HepG2 (cell line): ENCODE results near the gene HAPLN2. TPM values are rescaled to one million over a fixed set of nuclear protein-coding genes. Genes with fewer than 3 reads are reported as not detected.

Experiments
- AGO1 ChIP-seq: fragments of 200-400 bp; formaldehyde crosslinking; IDR thresholded peaks from 2 replicates; pipeline ENCODE4 v1.6.1; 2017; ENCODE audit warnings: mild to moderate bottlenecking, low read depth, low read length, moderate library complexity; ENCODE audit not compliant: poor library complexity, severe bottlenecking
- HNRNPH1 ChIP-seq: fragments of 200-400 bp; formaldehyde crosslinking; optimal IDR thresholded peaks from 2 replicates; pipeline ENCODE3; 2017; ENCODE audit warnings: mild to moderate bottlenecking, low read depth, low read length
- KDM2A ChIP-seq: sonication (generic); formaldehyde crosslinking; IDR thresholded peaks from 2 replicates; pipeline ENCODE4 v1.4.0; 2020; ENCODE audit warnings: low read depth, missing genetic modification reagents, borderline replicate concordance
- RAD21 ChIP-seq: fragments of 450-650 bp; formaldehyde crosslinking; IDR thresholded peaks from 2 replicates; pipeline ENCODE4 v1.5.0; 2020; ENCODE audit warnings: mild to moderate bottlenecking
- SIX4 ChIP-seq: sonication (generic); formaldehyde crosslinking; IDR thresholded peaks from 2 replicates; pipeline ENCODE4 v1.4.0; 2020; ENCODE audit warnings: missing genetic modification reagents
- TARDBP ChIP-seq: sonication (generic); formaldehyde crosslinking; IDR thresholded peaks from 2 replicates; pipeline ENCODE4 v1.8.0; 2022; ENCODE audit warnings: mild to moderate bottlenecking, missing genetic modification reagents
- XRCC5 ChIP-seq: fragments of 200-400 bp; formaldehyde crosslinking; optimal IDR thresholded peaks from 2 replicates; pipeline ENCODE3; 2017; ENCODE audit warnings: mild to moderate bottlenecking, low read length
- ZMYM4 ChIP-seq: sonication (generic); formaldehyde crosslinking; IDR thresholded peaks from 2 replicates; pipeline ENCODE4 v1.8.1; 2023; ENCODE audit warnings: mild to moderate bottlenecking, missing genetic modification reagents
- ZNF354B ChIP-seq: sonication (generic); formaldehyde crosslinking; IDR thresholded peaks from 2 replicates; pipeline ENCODE4 v1.8.0; 2022; ENCODE audit warnings: mild to moderate bottlenecking, missing genetic modification reagents
- ZNF564 ChIP-seq: sonication (generic); formaldehyde crosslinking; IDR thresholded peaks from 2 replicates; pipeline ENCODE4 v1.8.1; 2023; ENCODE audit warnings: mild to moderate bottlenecking, missing genetic modification reagents
- ZNF615 ChIP-seq: sonication (generic); formaldehyde crosslinking; IDR thresholded peaks from 2 replicates; pipeline ENCODE4 v1.5.0; 2020; ENCODE audit warnings: mild to moderate bottlenecking, missing genetic modification reagents, borderline replicate concordance
- ZNF713 ChIP-seq: sonication (generic); formaldehyde crosslinking; IDR thresholded peaks from 2 replicates; pipeline ENCODE4 v1.4.0; 2020; ENCODE audit warnings: mild to moderate bottlenecking, missing genetic modification reagents
- polyA plus RNA-seq, 8 experiments: library from polyadenylated mRNA; depleted of rRNA in 3 of 8; stranded (reverse) in 7 of 8; unstranded in 1 of 8; fragments of >200 nt; fragmentation: Illumina TruSeq in 4 of 8; extraction: Trizol in 4 of 8; gene quantifications; 2 replicates each; pipeline versions ENCODE4 v1.2.1 to v1.2.3, GENCODE V29; 2011 to 2016; ENCODE audit warnings: low read depth in 4 of 8, missing spikeins in 1 of 8, mixed read lengths in 1 of 8; ENCODE audit not compliant: insufficient read depth in 1 of 8
- total RNA-seq, 5 experiments: library from RNA; depleted of rRNA; stranded (reverse); fragments of >200 nt; fragmentation: Illumina TruSeq; extraction: Trizol; gene quantifications; 2 replicates each; pipeline ENCODE4 v1.2.3, GENCODE V29; 2016; ENCODE audit warnings: low read depth in 1 of 5
- TF ChIP-seq, protein P1 (sequence below): sonication (generic); formaldehyde crosslinking; IDR thresholded peaks from 2 replicates; pipeline ENCODE4 v1.5.0; 2020; ENCODE audit warnings: mild to moderate bottlenecking, missing genetic modification reagents
- TF ChIP-seq, protein P2 (sequence below): fragments of 450-650 bp; IDR thresholded peaks from 2 replicates; pipeline ENCODE4 v1.6.1; 2017; ENCODE audit warnings: mild to moderate bottlenecking
- TF ChIP-seq, protein P3 (sequence below): sonication (generic); formaldehyde crosslinking; IDR thresholded peaks from 2 replicates; pipeline ENCODE4 v1.5.1; 2020; ENCODE audit warnings: mild to moderate bottlenecking, moderate library complexity, missing genetic modification reagents
- TF ChIP-seq, protein P4 (sequence below): sonication (generic); formaldehyde crosslinking; IDR thresholded peaks from 2 replicates; pipeline ENCODE4 v1.4.0; 2020; ENCODE audit warnings: missing genetic modification reagents

HAPLN2 gene
- total and polyA plus RNA-seq, 2 of the 13 experiments (the other 11 are each of a cell fraction or from before 2014, with no cell fraction given), result not detected

DNA sequence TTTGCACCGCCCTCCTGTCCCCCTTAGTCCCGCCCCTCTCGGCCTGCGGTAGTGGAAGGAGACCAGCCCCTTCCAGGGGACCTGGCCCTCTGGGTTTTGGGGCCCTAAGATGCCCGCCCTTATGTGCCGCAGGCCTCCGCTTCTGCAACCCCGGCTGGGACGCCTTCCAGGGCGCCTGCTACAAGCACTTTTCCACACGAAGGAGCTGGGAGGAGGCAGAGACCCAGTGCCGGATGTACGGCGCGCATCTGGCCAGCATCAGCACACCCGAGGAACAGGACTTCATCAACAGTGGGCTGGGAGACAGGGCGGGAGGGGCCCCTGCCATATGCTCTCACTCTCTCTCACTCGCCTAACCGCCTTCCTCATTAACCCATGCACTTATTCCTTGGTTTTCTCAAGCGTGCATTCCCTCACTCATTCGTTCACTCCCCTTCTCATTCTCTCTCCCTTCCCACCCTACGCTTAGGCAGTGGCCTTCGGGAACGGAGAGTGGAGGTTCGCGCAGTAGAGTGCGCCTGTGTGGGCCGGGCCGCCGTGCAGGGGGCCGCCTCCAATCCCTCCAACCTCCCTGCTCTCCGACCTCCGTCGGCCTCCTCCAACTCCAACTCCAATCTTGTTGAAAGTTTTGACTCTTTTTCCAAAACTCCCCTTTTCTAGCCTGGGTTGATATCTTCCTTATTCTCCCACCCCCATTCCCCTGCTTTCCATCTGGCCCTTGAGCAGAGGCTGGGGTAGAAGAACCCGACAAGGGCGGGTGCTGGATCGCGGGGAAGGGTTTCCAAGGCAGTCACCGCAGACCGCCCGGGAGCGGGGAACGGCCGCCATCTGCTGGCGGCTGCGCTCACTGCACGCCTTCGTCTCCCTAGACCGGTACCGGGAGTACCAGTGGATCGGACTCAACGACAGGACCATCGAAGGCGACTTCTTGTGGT is 37.9 kb downstream of the HAPLN2 start (continued):
- TF ChIP-seq AGO1 (peak; percentile 86), RAD21 (CRISPR knock-in tag) (peak; percentile 72), SIX4 (no peak), HNRNPH1 (no peak), TARDBP (CRISPR knock-in tag) (peak; percentile 58; the same call in 1 of the 2 replicates), KDM2A (CRISPR knock-in tag) (peak; percentile 26; the same call in 1 of the 2 replicates), ZNF615 (no peak), ZNF713 (CRISPR knock-in tag) (no peak), ZMYM4 (CRISPR knock-in tag) (no peak), XRCC5 (peak; percentile 66), ZNF354B (CRISPR knock-in tag) (0 out of 2 replicates have a peak, but pooled peaks have one; percentile 51), ZNF564 (CRISPR knock-in tag) (peak; percentile 89; the same call in 1 of the 2 replicates)
- TF ChIP-seq, protein P1, sequence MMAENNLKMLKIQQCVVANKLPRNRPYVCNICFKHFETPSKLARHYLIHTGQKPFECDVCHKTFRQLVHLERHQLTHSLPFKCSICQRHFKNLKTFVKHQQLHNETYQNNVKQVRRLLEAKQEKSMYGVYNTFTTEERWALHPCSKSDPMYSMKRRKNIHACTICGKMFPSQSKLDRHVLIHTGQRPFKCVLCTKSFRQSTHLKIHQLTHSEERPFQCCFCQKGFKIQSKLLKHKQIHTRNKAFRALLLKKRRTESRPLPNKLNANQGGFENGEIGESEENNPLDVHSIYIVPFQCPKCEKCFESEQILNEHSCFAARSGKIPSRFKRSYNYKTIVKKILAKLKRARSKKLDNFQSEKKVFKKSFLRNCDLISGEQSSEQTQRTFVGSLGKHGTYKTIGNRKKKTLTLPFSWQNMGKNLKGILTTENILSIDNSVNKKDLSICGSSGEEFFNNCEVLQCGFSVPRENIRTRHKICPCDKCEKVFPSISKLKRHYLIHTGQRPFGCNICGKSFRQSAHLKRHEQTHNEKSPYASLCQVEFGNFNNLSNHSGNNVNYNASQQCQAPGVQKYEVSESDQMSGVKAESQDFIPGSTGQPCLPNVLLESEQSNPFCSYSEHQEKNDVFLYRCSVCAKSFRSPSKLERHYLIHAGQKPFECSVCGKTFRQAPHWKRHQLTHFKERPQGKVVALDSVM (CRISPR knock-in tag), result no peak
- TF ChIP-seq, protein P2, sequence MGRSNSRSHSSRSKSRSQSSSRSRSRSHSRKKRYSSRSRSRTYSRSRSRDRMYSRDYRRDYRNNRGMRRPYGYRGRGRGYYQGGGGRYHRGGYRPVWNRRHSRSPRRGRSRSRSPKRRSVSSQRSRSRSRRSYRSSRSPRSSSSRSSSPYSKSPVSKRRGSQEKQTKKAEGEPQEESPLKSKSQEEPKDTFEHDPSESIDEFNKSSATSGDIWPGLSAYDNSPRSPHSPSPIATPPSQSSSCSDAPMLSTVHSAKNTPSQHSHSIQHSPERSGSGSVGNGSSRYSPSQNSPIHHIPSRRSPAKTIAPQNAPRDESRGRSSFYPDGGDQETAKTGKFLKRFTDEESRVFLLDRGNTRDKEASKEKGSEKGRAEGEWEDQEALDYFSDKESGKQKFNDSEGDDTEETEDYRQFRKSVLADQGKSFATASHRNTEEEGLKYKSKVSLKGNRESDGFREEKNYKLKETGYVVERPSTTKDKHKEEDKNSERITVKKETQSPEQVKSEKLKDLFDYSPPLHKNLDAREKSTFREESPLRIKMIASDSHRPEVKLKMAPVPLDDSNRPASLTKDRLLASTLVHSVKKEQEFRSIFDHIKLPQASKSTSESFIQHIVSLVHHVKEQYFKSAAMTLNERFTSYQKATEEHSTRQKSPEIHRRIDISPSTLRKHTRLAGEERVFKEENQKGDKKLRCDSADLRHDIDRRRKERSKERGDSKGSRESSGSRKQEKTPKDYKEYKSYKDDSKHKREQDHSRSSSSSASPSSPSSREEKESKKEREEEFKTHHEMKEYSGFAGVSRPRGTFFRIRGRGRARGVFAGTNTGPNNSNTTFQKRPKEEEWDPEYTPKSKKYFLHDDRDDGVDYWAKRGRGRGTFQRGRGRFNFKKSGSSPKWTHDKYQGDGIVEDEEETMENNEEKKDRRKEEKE, result no peak
- TF ChIP-seq, protein P3, sequence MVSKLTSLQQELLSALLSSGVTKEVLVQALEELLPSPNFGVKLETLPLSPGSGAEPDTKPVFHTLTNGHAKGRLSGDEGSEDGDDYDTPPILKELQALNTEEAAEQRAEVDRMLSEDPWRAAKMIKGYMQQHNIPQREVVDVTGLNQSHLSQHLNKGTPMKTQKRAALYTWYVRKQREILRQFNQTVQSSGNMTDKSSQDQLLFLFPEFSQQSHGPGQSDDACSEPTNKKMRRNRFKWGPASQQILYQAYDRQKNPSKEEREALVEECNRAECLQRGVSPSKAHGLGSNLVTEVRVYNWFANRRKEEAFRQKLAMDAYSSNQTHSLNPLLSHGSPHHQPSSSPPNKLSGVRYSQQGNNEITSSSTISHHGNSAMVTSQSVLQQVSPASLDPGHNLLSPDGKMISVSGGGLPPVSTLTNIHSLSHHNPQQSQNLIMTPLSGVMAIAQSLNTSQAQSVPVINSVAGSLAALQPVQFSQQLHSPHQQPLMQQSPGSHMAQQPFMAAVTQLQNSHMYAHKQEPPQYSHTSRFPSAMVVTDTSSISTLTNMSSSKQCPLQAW (CRISPR knock-in tag), result 0 out of 2 replicates have a peak, but pooled peaks have one; percentile 25
- TF ChIP-seq, protein P4, sequence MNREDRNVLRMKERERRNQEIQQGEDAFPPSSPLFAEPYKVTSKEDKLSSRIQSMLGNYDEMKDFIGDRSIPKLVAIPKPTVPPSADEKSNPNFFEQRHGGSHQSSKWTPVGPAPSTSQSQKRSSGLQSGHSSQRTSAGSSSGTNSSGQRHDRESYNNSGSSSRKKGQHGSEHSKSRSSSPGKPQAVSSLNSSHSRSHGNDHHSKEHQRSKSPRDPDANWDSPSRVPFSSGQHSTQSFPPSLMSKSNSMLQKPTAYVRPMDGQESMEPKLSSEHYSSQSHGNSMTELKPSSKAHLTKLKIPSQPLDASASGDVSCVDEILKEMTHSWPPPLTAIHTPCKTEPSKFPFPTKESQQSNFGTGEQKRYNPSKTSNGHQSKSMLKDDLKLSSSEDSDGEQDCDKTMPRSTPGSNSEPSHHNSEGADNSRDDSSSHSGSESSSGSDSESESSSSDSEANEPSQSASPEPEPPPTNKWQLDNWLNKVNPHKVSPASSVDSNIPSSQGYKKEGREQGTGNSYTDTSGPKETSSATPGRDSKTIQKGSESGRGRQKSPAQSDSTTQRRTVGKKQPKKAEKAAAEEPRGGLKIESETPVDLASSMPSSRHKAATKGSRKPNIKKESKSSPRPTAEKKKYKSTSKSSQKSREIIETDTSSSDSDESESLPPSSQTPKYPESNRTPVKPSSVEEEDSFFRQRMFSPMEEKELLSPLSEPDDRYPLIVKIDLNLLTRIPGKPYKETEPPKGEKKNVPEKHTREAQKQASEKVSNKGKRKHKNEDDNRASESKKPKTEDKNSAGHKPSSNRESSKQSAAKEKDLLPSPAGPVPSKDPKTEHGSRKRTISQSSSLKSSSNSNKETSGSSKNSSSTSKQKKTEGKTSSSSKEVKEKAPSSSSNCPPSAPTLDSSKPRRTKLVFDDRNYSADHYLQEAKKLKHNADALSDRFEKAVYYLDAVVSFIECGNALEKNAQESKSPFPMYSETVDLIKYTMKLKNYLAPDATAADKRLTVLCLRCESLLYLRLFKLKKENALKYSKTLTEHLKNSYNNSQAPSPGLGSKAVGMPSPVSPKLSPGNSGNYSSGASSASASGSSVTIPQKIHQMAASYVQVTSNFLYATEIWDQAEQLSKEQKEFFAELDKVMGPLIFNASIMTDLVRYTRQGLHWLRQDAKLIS, result no peak
